OCI-LY3 (cell line): ENCODE results near the gene IGFLR1.
A peak's percentile ranks its signal among the peaks of the same experiment; 100 is the strongest.

Experiments used
- H2AFZ ChIP-seq: fragments of 200-600, 300-600 bp; shearing (Covaris generic); 2 replicates; pipeline ENCODE4 v1.6.0; 2014; ENCODE audit warnings: antibody characterized with exemption, low read depth, low read length
- H3K27ac ChIP-seq: fragments of 200-600, 300-600 bp; sonication (generic); 2 replicates; pipeline ENCODE4 v1.5.1; 2014; ENCODE audit warnings: mild to moderate bottlenecking, low read length, moderate library complexity, mixed read lengths
- H3K27me3 ChIP-seq: fragments of 200-600, 300-600 bp; sonication (generic); 2 replicates; pipeline ENCODE4 v1.6.1; 2014; ENCODE audit warnings: low read depth, low read length, mixed read lengths
- H3K36me3 ChIP-seq: fragments of 200-600, 300-600 bp; sonication (generic); replicated peaks from 2 replicates; pipeline ENCODE3; 2014; ENCODE audit warnings: low read depth, low read length, mixed read lengths
- H3K4me1 ChIP-seq: fragments of 300-600, 200-600 bp; sonication (generic); 2 replicates; pipeline ENCODE4 v1.6.1; 2014; ENCODE audit warnings: low read length, mixed read lengths
- H3K4me2 ChIP-seq: fragments of 200-600, 300-600 bp; sonication (generic); 2 replicates; pipeline ENCODE4 v1.6.1; 2014; ENCODE audit warnings: low read length, mixed read lengths
- H3K4me3 ChIP-seq: fragments of 300-600, 200-600 bp; sonication (generic); 2 replicates; pipeline ENCODE4 v1.5.1; 2014; ENCODE audit warnings: antibody characterized with exemption, mild to moderate bottlenecking, low read length, moderate library complexity
- H3K79me2 ChIP-seq: fragments of 300-600, 200-600 bp; shearing (Covaris generic); 2 replicates; pipeline ENCODE4 v1.6.1; 2014; ENCODE audit warnings: mild to moderate bottlenecking, low read length, mixed read lengths
- H3K9ac ChIP-seq: fragments of 300-600, 200-600 bp; shearing (Covaris generic); 2 replicates; pipeline ENCODE4 v1.6.0; 2014; ENCODE audit warnings: mild to moderate bottlenecking, low read length, moderate library complexity
- H3K9me3 ChIP-seq: fragments of 200-600, 300-600 bp; shearing (Covaris generic); 2 replicates; pipeline ENCODE4 v1.6.1; 2014; ENCODE audit warnings: low read length, mixed read lengths; ENCODE audit not compliant: insufficient read depth
- H4K20me1 ChIP-seq: fragments of 200-600, 300-600 bp; sonication (generic); 2 replicates; pipeline ENCODE4 v1.6.1; 2016; ENCODE audit warnings: low read length, mixed read lengths; ENCODE audit not compliant: insufficient read depth
- EZH2phosphoT487 ChIP-seq: fragments of 200-600 bp; shearing (Covaris generic); IDR thresholded peaks from 2 replicates; pipeline ENCODE4 v1.6.1; 2018; ENCODE audit warnings: antibody characterized with exemption, mixed run types, low read depth
- TF ChIP-seq, protein P1 (sequence below): fragments of 200-600, 300-600 bp; sonication (generic); IDR thresholded peaks from 2 replicates; pipeline ENCODE4 v1.5.1; 2014; ENCODE audit warnings: antibody characterized with exemption, low read length, low read depth

The IGFLR1 gene

DNA sequence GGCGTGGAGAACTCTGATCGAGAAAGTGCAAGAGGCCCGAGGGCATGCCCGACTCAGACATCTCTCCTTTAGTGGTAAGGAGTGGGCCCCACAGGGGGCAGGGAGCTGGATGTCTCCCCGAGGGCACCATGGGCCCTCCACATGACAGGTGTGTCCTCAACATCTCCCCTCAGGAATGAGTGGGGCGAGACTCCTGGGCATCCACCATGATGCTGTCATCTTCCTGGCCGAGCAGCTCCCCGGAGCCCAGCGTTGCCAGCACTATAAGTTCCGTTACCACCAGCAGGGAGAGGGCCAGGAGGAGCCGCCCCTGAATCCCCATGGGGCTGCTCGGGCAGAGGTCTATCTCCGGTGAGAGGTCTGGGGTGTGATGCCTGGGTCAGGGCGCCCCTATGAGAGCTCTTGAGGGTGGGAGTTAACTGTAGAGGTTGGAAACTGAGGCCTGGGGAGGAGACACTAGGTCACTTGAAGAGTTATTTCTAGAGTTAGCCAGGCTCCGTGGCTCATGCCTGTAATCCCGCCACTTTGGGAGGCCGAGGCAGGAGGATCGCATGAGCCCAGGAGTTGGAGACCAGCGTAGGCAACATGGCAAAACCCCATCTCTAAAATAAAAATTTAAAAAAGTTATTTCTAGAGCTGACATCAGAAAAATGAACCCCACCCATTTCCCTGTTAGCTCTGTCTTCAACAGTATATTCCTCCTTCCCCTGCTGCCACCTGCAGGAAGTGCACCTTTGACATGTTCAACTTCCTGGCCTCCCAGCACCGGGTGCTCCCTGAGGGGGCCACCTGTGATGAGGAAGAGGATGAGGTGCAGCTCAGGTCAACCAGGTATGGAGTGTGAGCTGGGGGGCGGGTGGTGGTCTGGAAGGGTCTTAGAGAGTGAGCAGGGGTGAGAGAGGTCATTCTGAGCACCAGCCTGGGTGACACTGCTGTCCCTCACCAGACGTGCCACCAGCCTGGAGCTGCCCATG is 5.1 kb downstream of the IGFLR1 start:
- Histone ChIP-seq H3K4me2 (no peak overlapping the region), H3K4me1 (peaks cover 14% of the 10 kb centered on the region), H3K27me3 (no peaks in the 10 kb centered on the region), H2AFZ (no peak overlapping the region), H3K9ac (no peak overlapping the region), H3K79me2 (peaks cover 2% of the 10 kb centered on the region; the same call in 1 of the 2 replicates), H3K36me3 (peaks cover 49% of the 10 kb centered on the region), H3K4me3 (no peak overlapping the region), H3K9me3 (no peaks in the 10 kb centered on the region), H3K27ac (no peak overlapping the region), H4K20me1 (peaks cover 9% of the 10 kb centered on the region; the same call in 1 of the 2 replicates)
- TF ChIP-seq, protein P1, sequence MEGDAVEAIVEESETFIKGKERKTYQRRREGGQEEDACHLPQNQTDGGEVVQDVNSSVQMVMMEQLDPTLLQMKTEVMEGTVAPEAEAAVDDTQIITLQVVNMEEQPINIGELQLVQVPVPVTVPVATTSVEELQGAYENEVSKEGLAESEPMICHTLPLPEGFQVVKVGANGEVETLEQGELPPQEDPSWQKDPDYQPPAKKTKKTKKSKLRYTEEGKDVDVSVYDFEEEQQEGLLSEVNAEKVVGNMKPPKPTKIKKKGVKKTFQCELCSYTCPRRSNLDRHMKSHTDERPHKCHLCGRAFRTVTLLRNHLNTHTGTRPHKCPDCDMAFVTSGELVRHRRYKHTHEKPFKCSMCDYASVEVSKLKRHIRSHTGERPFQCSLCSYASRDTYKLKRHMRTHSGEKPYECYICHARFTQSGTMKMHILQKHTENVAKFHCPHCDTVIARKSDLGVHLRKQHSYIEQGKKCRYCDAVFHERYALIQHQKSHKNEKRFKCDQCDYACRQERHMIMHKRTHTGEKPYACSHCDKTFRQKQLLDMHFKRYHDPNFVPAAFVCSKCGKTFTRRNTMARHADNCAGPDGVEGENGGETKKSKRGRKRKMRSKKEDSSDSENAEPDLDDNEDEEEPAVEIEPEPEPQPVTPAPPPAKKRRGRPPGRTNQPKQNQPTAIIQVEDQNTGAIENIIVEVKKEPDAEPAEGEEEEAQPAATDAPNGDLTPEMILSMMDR = peak; percentile 25
- no peak for TF ChIP-seq EZH2phosphoT487

DNA sequence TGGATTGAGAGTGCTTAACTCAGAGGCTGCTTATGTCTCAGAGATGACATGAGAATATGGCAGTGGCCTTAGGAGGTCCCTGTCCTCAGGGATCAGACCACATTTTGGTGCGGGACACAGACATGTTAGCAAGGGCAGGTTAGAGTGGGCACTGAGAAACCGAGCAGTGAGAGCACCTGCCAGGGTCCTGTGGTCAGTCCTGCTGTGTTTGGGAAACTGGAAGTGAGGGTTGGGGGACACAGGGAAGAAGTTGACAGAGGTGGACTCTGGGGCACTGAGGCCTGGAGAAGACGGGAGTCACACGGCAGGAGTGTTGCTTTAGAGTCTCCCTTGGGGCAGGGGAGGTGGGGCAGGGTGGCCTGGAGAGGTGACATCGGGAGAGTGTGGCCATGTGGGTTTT is 7.4 kb downstream of the IGFLR1 start:
- Histone ChIP-seq H4K20me1 (peaks cover 7% of the 10 kb centered on the region; the same call in 1 of the 2 replicates), H3K9ac (no peak overlapping the region)

DNA sequence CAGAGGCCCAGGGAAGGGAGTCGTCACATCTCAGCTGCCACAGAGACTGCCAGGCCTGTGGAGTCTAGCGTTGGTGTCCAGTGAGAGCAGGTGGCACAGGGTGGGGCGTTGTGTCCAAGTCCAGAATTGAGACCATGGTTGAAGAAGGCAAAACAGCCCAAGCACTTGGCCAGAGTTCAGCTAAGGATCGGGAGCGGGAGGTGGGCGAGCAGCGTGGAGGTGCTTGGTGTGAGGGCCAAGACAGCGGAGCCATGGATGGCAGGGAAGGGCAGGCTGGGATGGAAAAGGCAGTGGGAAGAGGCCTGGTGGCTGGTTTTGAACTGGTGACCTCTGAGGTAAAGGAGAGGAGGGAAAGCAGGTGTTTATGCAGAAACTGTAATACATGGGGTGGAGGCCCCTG is 8.0 kb downstream of the IGFLR1 start:
- H3K4me3 ChIP-seq = no peak overlapping the region
- H2AFZ ChIP-seq = no peak overlapping the region
- H3K9ac ChIP-seq = no peak overlapping the region
- no peaks in the 10 kb centered on the region for H3K9me3 ChIP-seq
- TF ChIP-seq, protein P1 = no peak
- no peak for TF ChIP-seq EZH2phosphoT487
- H4K20me1 ChIP-seq = peaks cover 5% of the 10 kb centered on the region; the same call in 1 of the 2 replicates
- no peaks in the 10 kb centered on the region for H3K79me2 ChIP-seq
- no peaks in the 10 kb centered on the region for H3K27me3 ChIP-seq
- H3K4me2 ChIP-seq = no peak overlapping the region
- H3K27ac ChIP-seq = no peak overlapping the region
- peaks cover 67% of the 10 kb centered on the region for H3K36me3 ChIP-seq
- no peaks in the 10 kb centered on the region for H3K4me1 ChIP-seq

More for the DNA sequence above, 7.4 kb downstream of the IGFLR1 start:
- Histone ChIP-seq H3K27ac (no peak overlapping the region), H3K9me3 (no peaks in the 10 kb centered on the region), H2AFZ (no peak overlapping the region), H3K4me1 (peaks cover 3% of the 10 kb centered on the region), H3K4me2 (no peak overlapping the region), H3K79me2 (no peaks in the 10 kb centered on the region), H3K36me3 (peaks cover 65% of the 10 kb centered on the region), H3K4me3 (no peak overlapping the region), H3K27me3 (no peaks in the 10 kb centered on the region)
- TF ChIP-seq, protein P1 = no peak
- TF ChIP-seq EZH2phosphoT487 = no peak
